Dedifferentiated amniotic fluid mesenchymal stem cell (primary cell): ENCODE data around the gene SLC24A1.

Experiments used
- DNase-seq: peaks from one replicate; pipeline ENCODE4 v3.0.0-alpha.2; 2016; ENCODE audit errors: extremely low spot score

SLC24A1 gene

DNA sequence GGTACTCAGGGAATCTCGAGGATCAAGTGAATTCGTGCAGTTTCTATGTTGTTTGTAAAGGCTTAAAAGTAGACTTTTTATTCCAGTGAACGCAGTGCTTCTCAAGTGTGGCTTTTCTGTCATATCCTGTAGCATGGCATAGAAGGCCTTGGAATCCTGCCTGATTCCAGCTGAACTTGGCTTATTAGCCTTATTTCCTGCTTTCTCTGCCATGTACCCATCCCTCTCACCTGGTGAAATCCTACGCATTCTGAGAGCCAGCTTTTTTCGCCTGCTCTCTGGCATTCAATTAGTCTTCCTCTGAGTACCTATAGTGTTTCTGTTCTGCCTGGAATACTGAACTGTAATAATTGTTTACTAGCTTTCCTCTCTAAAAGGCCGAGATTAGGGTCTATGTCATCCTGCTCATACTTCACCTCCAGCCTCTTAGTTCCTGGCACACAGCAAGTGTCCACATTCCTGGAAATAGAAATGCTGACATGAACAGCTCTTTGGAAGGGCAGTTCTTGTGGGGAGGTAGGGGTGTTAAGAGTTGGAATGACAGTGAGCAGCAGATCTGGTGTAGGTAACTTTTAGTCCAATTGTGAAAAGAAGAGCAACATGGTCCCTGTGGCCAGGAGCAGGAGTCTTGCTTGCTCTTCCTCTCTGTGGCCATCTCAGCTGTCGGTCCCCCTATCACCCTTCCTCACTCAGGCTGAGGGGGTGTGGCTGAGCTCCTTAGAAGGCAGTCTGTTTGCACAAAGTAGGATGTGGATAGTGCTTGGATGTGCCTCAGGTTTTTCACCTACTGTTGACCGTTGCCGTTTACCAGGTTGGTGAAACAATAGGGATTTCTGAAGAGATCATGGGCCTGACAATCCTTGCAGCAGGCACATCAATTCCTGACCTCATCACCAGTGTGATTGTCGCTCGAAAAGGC is 30.4 kb downstream of the SLC24A1 start:
- no peak for DNase-seq

DNA sequence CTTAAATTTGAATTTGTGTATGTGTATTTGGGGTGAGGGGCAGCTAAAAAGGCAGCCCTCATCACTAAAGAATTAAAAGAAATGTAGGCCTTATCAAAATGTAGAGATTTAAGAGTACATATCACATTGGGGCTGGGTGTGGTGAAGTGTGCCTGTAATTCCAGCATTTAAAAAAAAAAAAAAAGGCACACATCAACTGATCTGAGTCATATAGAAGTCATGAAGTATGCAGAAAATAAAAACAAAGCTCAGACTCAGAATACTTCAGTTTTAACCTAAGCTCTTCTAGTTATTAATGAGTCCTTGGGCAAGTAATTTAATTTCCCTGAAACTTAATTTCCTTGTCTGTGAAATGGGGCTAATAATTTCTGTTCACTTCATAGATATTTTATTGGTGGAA is 31.6 kb downstream of the SLC24A1 start:
- DNase-seq = peak; percentile 40

DNA sequence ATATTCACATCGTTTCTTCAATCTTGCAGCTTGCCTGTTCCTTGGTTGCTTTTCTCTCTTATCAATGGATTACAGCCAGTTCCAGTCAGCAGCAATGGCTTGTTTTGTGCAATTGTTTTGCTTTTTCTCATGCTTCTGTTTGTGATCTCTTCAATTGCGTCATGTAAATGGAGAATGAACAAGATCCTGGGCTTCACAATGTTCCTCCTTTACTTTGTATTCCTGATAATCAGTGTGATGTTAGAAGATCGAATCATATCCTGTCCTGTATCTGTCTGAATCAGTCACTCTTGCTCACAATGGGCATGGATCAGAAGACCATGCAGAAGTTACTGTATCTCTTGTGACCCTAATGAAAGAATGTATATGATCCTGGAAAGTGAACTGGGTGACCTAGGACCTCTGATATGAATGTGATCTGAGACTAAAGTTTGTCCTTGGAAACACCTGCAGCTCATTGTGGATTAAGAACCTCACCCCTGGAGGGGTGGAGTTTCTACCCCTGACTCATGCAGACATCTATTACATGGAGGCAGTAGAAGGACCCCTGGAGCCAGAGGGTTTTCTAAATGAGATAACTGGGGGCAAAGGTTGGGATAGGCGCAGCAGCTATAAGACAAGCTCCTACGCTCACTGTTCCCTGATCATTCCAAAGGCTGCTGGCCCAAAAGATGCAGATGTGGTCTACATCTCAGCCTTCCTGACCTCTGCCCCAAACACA is 32.2 kb downstream of the SLC24A1 start:
- no peak for DNase-seq

GRCh38 chr15:65655026-65655425 is 33.3 kb downstream of the SLC24A1 start:
- DNase-seq = no peak

DNA sequence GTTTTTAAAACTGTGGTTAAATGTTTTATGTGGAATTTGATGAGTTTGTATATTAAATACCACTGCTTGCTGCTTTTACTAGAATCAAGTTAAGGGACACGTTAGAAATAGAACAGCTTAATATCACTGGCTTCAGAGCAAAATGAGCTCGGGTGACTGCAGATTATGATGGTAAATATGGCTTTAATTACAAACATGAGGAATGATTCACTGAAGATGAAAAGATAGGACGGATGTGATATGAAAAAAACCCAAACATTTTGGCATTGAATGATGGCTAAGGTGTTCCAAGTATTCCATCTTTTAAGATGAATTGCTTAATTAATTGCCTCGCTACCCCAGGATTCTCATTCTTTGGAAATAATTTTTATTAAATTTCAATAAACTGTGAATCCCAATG is 33.7 kb downstream of the SLC24A1 start:
- no peak for DNase-seq

GRCh38 chr15:65659502-65660052 is 37.8 kb downstream of the SLC24A1 start:
- DNase-seq = no peak

- DNase-seq = no peak
These were observed 39.2 kb downstream of the SLC24A1 start for GRCh38 chr15:65660927-65661326.

- DNase-seq = no peak
These were observed 41.8 kb downstream of the SLC24A1 start for GRCh38 chr15:65663521-65663920.

DNA sequence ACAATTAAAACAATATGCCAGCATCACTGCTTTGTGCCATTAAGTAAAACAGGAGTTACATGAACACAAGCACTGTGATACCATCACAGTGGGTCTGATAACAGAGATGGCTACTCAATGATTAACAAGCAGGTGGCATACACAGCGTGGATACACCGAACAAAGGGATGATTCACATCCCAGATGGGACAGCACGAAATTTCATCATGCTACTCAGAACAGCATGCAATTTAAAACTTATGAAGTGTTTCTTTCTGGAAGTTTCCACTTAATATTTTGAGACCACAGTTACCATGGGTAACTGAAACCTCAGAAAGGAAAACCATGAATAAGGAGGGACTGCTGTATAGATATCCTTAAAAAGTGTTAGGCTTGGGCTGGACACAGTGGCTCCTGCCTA is 44.5 kb downstream of the SLC24A1 start:
- DNase-seq = no peak

DNA sequence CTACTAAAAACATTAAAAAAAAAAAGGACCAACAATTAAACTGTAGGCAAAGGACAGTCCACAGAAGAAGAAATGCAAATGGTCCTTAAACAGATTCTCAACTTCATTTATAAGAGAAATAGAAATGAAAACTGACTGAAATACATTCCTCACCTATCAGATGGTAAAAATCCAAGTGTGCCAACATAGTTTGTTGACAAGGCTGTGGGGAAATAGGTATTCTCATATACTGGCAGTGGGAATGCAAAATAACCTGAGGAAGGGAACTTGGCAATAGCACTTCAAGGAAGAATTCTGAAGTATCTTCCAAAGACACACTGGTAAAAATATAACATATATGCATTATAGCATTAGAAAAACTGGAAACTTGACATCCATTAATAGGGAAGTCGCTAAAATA is 53.8 kb downstream of the SLC24A1 start:
- DNase-seq = no peak

DNA sequence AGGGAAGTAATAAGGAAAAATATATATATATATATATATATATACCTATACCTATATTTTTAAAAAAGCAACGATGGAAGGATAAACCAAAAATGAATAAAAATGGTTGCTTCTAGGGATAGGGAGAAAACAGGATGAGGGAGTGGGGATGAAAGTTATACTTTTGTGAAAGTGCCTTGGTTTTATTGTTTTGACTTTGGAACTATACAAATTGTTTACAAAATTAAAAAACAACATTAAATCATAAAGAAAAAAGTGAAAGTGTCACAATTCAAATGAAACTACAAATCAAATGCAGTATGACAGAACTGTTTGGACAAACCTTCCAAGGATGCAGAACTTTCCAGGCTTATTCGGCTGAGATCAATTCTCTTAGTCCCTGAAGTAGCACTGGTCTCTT is 54.4 kb downstream of the SLC24A1 start:
- DNase-seq = no peak

DNA sequence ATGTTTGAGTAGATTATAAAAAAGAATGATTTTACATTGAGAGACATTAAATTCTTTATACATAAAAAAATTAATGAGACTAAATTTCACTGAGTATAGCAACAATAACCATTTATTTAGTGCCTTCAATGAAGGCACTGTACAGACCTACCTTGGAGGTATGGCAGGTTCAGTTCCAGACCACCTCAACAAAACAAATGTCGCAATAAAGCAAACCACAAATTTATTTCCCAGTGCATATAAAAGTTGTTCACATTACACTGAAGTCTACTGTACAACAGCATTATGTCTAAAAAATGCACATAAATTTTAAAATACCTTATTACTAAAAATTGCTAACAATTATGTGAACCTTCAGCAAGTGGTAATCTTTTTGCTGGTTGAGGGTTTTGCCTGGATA is 58.8 kb downstream of the SLC24A1 start:
- DNase-seq = no peak

GRCh38 chr15:65682404-65682911 is 60.7 kb downstream of the SLC24A1 start:
- DNase-seq = no peak

DNA sequence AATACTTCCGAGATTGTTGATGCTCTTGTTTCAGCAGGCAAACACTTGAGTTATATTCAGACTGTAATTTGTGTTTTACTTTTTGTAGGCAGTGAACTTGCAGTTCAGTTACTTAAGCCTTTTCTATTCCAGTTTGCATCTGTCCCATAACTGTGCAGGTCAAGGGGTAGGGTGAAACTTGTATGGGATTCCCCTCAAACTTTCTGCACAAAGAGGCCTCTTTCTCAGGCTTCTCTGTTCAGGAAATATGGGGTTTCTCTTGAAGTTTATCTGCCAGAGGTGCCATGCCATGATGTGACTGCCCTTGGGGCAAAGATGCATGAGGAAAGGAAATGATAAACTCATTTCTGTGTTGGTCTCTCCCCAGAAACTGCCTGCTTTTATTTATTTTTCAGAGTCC is 66.7 kb downstream of the SLC24A1 start:
- DNase-seq = no peak

DNA sequence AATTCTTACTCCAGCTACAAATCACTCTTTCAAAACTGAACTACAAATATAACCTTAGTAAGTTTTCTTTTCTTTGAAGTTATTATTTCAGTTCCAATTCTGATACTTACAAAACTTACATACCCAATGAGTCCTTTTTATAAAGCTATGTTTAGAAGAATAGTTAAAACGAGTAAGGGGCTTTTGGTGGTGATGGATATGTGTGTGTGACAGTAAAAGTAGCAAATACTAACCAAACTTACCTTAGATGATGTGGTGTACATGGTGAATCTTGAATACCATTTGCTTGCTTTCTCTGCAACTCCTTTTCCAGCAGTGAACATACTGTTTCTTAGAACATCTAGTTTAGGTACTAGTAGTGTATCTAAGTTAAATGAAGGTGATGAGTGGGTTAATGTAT is 68.4 kb downstream of the SLC24A1 start:
- DNase-seq = no peak

DNA sequence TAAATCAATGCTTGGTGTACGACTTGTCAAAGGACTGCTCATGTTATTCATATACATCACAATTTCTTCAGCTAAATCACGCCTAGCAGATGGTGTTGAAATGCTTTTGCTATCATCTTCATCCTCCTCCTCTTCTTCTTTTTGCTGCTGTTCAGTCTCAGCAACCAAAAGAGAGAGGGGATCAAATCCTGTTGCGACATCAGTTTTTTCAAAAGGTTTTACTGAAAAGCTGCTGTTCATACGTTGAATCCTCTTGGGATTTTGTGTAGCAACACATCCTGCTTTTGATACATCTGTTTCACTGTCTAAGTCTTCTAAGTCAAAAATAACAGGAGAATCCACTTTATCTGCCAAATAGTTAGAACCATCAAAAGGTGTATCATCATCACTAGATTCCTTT is 69.0 kb downstream of the SLC24A1 start:
- DNase-seq = no peak

- no peak for DNase-seq
These were observed 73.3 kb downstream of the SLC24A1 start for GRCh38 chr15:65695081-65695480.
